ENCODE results near the gene NT5M.

GRCh38 chr17:17364338-17364667, 61.1 kb downstream of the NT5M start:
- no peak for TF ChIP-seq POLR2AphosphoS5 (IDR thresholded peaks at IDR 0.05; ENCODE audit: borderline replicate concordance, low read depth, low read length)
- TF ChIP-seq EZH2 (IDR thresholded peaks at IDR 0.05), result no peak
- TF ChIP-seq FOXP2 (optimal IDR thresholded peaks at IDR 0.05; ENCODE audit: control extremely low read depth, extremely low read length, insufficient read depth), result no peak
